Measurements from ENCODE around the gene TAF4.

GRCh38 chr20:61985096-61985495, 80.6 kb downstream of the TAF4 start:
- TF ChIP-seq POLR2A (IDR thresholded peaks at IDR 0.05; ENCODE audit: low read length) (no peak), GATA1 (IDR thresholded peaks at IDR 0.05; ENCODE audit: low read depth, low read length) (no peak)
